Liver (tissue), 9 donors: ENCODE measurements around the gene TMBIM1. TPM values are rescaled to one million over a fixed set of nuclear protein-coding genes. Genes with fewer than 3 reads are reported as not detected.

ENCODE experiments used
- DNase-seq: peaks from one replicate; pipeline ENCODE4 v3.0.0-alpha.2; 2017; ENCODE audit warnings: low spot score
- H3K27ac ChIP-seq, 2 donors: one replicate each; pipeline ENCODE4 v1.7.0; 2013; ENCODE audit warnings: inconsistent platforms in 2 of 2, low read length in 2 of 2, control low read depth in 1 of 2, low read depth in 1 of 2, mild to moderate bottlenecking in 1 of 2
- H3K27me3 ChIP-seq, 4 donors: one replicate each; pipeline versions ENCODE4 v1.6.1 to v1.7.0; 2013; ENCODE audit warnings: low read length in 3 of 4, inconsistent platforms in 1 of 4, mild to moderate bottlenecking in 1 of 4, moderate library complexity in 1 of 4; ENCODE audit not compliant: control insufficient read depth in 4 of 4, insufficient read depth in 4 of 4
- H3K36me3 ChIP-seq, 4 donors: one replicate each; pipeline versions ENCODE4 v1.6.1 to v1.7.0; 2013; ENCODE audit warnings: low read length in 3 of 4, mild to moderate bottlenecking in 3 of 4, low read depth in 1 of 4, moderate library complexity in 1 of 4; ENCODE audit not compliant: control insufficient read depth in 4 of 4, insufficient read depth in 3 of 4
- H3K4me1 ChIP-seq, 4 donors: one replicate each; pipeline versions ENCODE4 v1.6.1 to v1.7.0; 2013; ENCODE audit warnings: low read length in 3 of 4, mild to moderate bottlenecking in 3 of 4, moderate library complexity in 1 of 4; ENCODE audit not compliant: control insufficient read depth in 4 of 4, insufficient read depth in 4 of 4
- H3K4me3 ChIP-seq, 3 donors: one replicate each; pipeline versions ENCODE4 v1.6.1 to v1.7.0; 2013; ENCODE audit warnings: low read length in 3 of 3, control low read depth in 1 of 3, low read depth in 1 of 3, mild to moderate bottlenecking in 1 of 3
- H3K9ac ChIP-seq, 2 donors: one replicate each; pipeline ENCODE4 v1.7.0; 2013; ENCODE audit warnings: low read length in 2 of 2, mild to moderate bottlenecking in 2 of 2, moderate library complexity in 2 of 2, control low read depth in 1 of 2, low read depth in 1 of 2
- H3K9me3 ChIP-seq, 4 donors: one replicate each; pipeline versions ENCODE4 v1.6.1 to v1.7.0; 2013; ENCODE audit warnings: low read length in 3 of 4; ENCODE audit not compliant: control insufficient read depth in 4 of 4
- EGR1 ChIP-seq, 2 donors: IDR thresholded peaks; 2 replicates each; pipeline ENCODE4 v1.6.1; 2016 to 2018; ENCODE audit warnings: antibody characterized with exemption in 2 of 2, low read depth in 2 of 2
- FOXA1 ChIP-seq: IDR thresholded peaks from 2 replicates; pipeline ENCODE4 v1.6.1; 2016; ENCODE audit warnings: antibody characterized with exemption
- FOXA2 ChIP-seq: IDR thresholded peaks from 2 replicates; pipeline ENCODE4 v1.6.1; 2016; ENCODE audit warnings: antibody characterized with exemption
- GABPA ChIP-seq, 2 donors: IDR thresholded peaks in 1 of 2; conservative IDR thresholded peaks in 1 of 2; 2 replicates each; pipeline ENCODE4 v1.6.1; 2016; ENCODE audit warnings: antibody characterized with exemption in 2 of 2, mild to moderate bottlenecking in 1 of 2, moderate library complexity in 1 of 2
- HNF4A ChIP-seq, 2 donors: conservative IDR thresholded peaks; 2 replicates each; pipeline ENCODE4 v1.6.1; 2016; ENCODE audit warnings: antibody characterized with exemption in 2 of 2, mild to moderate bottlenecking in 2 of 2
- HNF4G ChIP-seq: IDR thresholded peaks from 2 replicates; pipeline ENCODE4 v1.6.1; 2016; ENCODE audit warnings: antibody characterized with exemption
- JUND ChIP-seq, 2 donors: IDR thresholded peaks; 2 replicates each; pipeline ENCODE4 v1.6.1; 2016; ENCODE audit warnings: antibody characterized with exemption in 2 of 2
- NR2F2 ChIP-seq: IDR thresholded peaks from 2 replicates; pipeline ENCODE4 v1.6.1; 2016; ENCODE audit warnings: antibody characterized with exemption
- RAD21 ChIP-seq, 2 donors: IDR thresholded peaks; 2 replicates each; pipeline ENCODE4 v1.6.1; 2016; ENCODE audit warnings: antibody characterized with exemption in 2 of 2, mild to moderate bottlenecking in 2 of 2
- RXRA ChIP-seq, 2 donors: IDR thresholded peaks; 2 replicates each; pipeline ENCODE4 v1.6.1; 2017 to 2018; ENCODE audit warnings: antibody characterized with exemption in 2 of 2, mild to moderate bottlenecking in 1 of 2
- SP1 ChIP-seq: IDR thresholded peaks from 2 replicates; pipeline ENCODE4 v1.6.1; 2018; ENCODE audit warnings: antibody characterized with exemption, mild to moderate bottlenecking
- TAF1 ChIP-seq: conservative IDR thresholded peaks from 2 replicates; pipeline ENCODE4 v1.6.1; 2016; ENCODE audit warnings: antibody characterized with exemption, mild to moderate bottlenecking
- WGBS: extraction: QIAGEN DNeasy Blood & Tissue Kit; methylation state at CpG from one replicate; pipeline ENCODE4 v1.1.7; 2013; 5-methylcytosine and 5-hydroxymethylcytosine counted together
- polyA plus RNA-seq, 2 donors: library from polyadenylated mRNA; stranded (reverse) in 1 of 2; unstranded in 1 of 2; fragments of 200-250 nt in 1 of 2; fragments of >200 nt in 1 of 2; fragmentation: Nextera tagmentation in 1 of 2; extraction: Ambion mirVana in 1 of 2; gene quantifications; one replicate each; pipeline versions ENCODE4 v1.2.1 to v1.2.3, GENCODE V29; 2013 to 2015
- total RNA-seq, 2 donors: library from RNA; depleted of rRNA; stranded (reverse); fragments of >200 nt; gene quantifications; one replicate each; pipeline ENCODE4 v1.2.3, GENCODE V29; 2014
- TF ChIP-seq, protein P1 (sequence below): IDR thresholded peaks from 2 replicates; pipeline ENCODE4 v1.6.1; 2016; ENCODE audit warnings: antibody characterized with exemption
- TF ChIP-seq, protein P2 (sequence below): IDR thresholded peaks from 2 replicates; pipeline ENCODE4 v1.6.1; 2016; ENCODE audit warnings: antibody characterized with exemption
- TF ChIP-seq, protein P3 (sequence below): fragments of 150-350 bp; IDR thresholded peaks from 2 replicates; pipeline ENCODE4 v1.5.1; 2017; ENCODE audit warnings: improper control_type of control experiment, low read depth, low read length; ENCODE audit not compliant: missing input control
- TF ChIP-seq, protein P4 (sequence below): IDR thresholded peaks from 2 replicates; pipeline ENCODE4 v1.6.1; 2016; ENCODE audit warnings: antibody characterized with exemption, mild to moderate bottlenecking
- TF ChIP-seq, protein P5 (sequence below): IDR thresholded peaks from 2 replicates; pipeline ENCODE4 v1.6.1; 2016; ENCODE audit warnings: antibody characterized with exemption
- donor health status: healthy.
- donor health status: healthy.
- donor health status: healthy.
- donor health status: healthy.
- donor health status: healthy.

The TMBIM1 gene
- total and polyA plus RNA-seq, 4 donors, result 61.8 to 133 (median 114) TPM

DNA sequence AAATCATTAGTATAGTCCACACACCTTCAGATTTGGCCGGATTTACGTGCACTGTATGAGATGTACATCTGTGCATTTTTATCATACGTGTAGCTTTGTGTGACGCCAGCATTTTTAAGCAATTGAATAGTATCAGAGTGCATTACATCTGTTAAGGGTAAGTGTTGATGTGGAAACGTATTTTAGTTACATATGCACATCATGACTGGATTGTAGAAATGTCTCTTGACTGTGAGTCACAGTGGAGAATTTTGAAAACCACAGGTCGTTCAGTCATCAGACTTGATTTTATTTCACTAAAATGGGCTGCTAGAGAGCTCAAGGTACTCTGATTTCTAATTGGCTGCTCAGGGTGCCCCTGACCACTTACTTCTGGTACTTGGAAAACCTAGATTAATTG is 36.9 kb downstream of the TMBIM1 start:
- Histone ChIP-seq H3K4me3 (no peak overlapping the region), H3K36me3 (peaks cover 10 to 51% (median 40%) of the 10 kb centered on the region in 4 donors), H3K27ac (no peak overlapping the region), H3K27me3 (no peaks in the 10 kb centered on the region), H3K4me1 (peaks cover 0 to 4% (median 0%) of the 10 kb centered on the region in 4 donors), H3K9me3 (no peaks in the 10 kb centered on the region), H3K9ac (no peak overlapping the region)
- TF ChIP-seq FOXA2, result no peak
- no peak for TF ChIP-seq RXRA (IDR thresholded peaks at IDR 0.05)
- TF ChIP-seq FOXA1, result no peak
- TF ChIP-seq HNF4G, result no peak
- TF ChIP-seq JUND (IDR thresholded peaks at IDR 0.05), result no peak
- TF ChIP-seq, protein P1, sequence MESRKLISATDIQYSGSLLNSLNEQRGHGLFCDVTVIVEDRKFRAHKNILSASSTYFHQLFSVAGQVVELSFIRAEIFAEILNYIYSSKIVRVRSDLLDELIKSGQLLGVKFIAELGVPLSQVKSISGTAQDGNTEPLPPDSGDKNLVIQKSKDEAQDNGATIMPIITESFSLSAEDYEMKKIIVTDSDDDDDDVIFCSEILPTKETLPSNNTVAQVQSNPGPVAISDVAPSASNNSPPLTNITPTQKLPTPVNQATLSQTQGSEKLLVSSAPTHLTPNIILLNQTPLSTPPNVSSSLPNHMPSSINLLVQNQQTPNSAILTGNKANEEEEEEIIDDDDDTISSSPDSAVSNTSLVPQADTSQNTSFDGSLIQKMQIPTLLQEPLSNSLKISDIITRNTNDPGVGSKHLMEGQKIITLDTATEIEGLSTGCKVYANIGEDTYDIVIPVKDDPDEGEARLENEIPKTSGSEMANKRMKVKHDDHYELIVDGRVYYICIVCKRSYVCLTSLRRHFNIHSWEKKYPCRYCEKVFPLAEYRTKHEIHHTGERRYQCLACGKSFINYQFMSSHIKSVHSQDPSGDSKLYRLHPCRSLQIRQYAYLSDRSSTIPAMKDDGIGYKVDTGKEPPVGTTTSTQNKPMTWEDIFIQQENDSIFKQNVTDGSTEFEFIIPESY, result no peak
- no peak for TF ChIP-seq RAD21 (IDR thresholded peaks at IDR 0.05)
- TF ChIP-seq SP1, result no peak
- TF ChIP-seq, protein P2, sequence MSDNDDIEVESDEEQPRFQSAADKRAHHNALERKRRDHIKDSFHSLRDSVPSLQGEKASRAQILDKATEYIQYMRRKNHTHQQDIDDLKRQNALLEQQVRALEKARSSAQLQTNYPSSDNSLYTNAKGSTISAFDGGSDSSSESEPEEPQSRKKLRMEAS, result no peak
- TF ChIP-seq, protein P3, sequence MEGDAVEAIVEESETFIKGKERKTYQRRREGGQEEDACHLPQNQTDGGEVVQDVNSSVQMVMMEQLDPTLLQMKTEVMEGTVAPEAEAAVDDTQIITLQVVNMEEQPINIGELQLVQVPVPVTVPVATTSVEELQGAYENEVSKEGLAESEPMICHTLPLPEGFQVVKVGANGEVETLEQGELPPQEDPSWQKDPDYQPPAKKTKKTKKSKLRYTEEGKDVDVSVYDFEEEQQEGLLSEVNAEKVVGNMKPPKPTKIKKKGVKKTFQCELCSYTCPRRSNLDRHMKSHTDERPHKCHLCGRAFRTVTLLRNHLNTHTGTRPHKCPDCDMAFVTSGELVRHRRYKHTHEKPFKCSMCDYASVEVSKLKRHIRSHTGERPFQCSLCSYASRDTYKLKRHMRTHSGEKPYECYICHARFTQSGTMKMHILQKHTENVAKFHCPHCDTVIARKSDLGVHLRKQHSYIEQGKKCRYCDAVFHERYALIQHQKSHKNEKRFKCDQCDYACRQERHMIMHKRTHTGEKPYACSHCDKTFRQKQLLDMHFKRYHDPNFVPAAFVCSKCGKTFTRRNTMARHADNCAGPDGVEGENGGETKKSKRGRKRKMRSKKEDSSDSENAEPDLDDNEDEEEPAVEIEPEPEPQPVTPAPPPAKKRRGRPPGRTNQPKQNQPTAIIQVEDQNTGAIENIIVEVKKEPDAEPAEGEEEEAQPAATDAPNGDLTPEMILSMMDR, result no peak
- TF ChIP-seq HNF4A (conservative IDR thresholded peaks at IDR 0.05), result no peak
- TF ChIP-seq, protein P4, sequence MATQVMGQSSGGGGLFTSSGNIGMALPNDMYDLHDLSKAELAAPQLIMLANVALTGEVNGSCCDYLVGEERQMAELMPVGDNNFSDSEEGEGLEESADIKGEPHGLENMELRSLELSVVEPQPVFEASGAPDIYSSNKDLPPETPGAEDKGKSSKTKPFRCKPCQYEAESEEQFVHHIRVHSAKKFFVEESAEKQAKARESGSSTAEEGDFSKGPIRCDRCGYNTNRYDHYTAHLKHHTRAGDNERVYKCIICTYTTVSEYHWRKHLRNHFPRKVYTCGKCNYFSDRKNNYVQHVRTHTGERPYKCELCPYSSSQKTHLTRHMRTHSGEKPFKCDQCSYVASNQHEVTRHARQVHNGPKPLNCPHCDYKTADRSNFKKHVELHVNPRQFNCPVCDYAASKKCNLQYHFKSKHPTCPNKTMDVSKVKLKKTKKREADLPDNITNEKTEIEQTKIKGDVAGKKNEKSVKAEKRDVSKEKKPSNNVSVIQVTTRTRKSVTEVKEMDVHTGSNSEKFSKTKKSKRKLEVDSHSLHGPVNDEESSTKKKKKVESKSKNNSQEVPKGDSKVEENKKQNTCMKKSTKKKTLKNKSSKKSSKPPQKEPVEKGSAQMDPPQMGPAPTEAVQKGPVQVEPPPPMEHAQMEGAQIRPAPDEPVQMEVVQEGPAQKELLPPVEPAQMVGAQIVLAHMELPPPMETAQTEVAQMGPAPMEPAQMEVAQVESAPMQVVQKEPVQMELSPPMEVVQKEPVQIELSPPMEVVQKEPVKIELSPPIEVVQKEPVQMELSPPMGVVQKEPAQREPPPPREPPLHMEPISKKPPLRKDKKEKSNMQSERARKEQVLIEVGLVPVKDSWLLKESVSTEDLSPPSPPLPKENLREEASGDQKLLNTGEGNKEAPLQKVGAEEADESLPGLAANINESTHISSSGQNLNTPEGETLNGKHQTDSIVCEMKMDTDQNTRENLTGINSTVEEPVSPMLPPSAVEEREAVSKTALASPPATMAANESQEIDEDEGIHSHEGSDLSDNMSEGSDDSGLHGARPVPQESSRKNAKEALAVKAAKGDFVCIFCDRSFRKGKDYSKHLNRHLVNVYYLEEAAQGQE, result no peak
- TF ChIP-seq EGR1 (IDR thresholded peaks at IDR 0.05; ENCODE audit: low read depth in 2 of 2), result no peak
- no peak for DNase-seq
- 90% methylated on average over 6 of the region's 6 CpGs for WGBS

DNA sequence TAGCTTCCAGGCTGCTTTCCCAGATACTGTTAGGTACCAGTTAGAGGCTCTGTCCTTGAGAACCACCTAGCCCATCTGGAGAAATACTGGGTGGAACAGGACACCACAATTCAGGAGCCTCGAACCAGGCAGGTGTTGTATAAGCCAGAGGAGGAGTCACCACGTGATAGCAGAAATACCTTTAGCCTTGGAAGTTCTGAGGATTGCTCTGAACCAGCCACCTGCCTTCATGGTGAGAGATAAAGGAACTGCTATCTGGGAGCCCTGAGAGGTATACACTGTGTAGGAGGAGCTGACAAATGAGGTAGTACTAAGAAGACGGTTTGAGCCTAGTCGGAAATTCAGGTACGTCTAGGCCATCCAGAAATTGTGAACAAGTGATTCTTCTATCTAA is 39.1 kb downstream of the TMBIM1 start:
- TF ChIP-seq, protein P4, result no peak
- TF ChIP-seq EGR1 (IDR thresholded peaks at IDR 0.05; ENCODE audit: low read depth in 2 of 2), result no peak
- TF ChIP-seq FOXA2, result no peak
- TF ChIP-seq GABPA (IDR thresholded peaks at IDR 0.05 in 1 of 2, conservative IDR thresholded peaks at IDR 0.05 in 1 of 2), result no peak
- TF ChIP-seq NR2F2, result no peak
- no peak for TF ChIP-seq SP1
- TF ChIP-seq RXRA (IDR thresholded peaks at IDR 0.05), result no peak
- no peak for TF ChIP-seq HNF4A (conservative IDR thresholded peaks at IDR 0.05)
- TF ChIP-seq, protein P2, result no peak
- no peak for TF ChIP-seq TAF1
- TF ChIP-seq, protein P5, sequence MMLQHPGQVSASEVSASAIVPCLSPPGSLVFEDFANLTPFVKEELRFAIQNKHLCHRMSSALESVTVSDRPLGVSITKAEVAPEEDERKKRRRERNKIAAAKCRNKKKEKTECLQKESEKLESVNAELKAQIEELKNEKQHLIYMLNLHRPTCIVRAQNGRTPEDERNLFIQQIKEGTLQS, result no peak
- peaks cover 13 to 71% (median 57%) of the 10 kb centered on the region in 4 donors for H3K36me3 ChIP-seq
- H3K4me3 ChIP-seq, result no peak overlapping the region
- no peak overlapping the region for H3K27ac ChIP-seq
- DNase-seq, result no peak
- H3K4me1 ChIP-seq, result no peaks in the 10 kb centered on the region
- H3K27me3 ChIP-seq, result no peaks in the 10 kb centered on the region
- WGBS, result 89% methylated on average over 5 of the region's 5 CpGs
- H3K9ac ChIP-seq, result no peak overlapping the region
- H3K9me3 ChIP-seq, result no peaks in the 10 kb centered on the region
